HEK293 (cell line): Measurements from ENCODE around the gene HOXA4.

Experiments
- BCL11A ChIP-seq: fragments of 450-650 bp; formaldehyde crosslinking; IDR thresholded peaks from 2 replicates; pipeline ENCODE4 v1.5.1; 2016; ENCODE audit warnings: low read depth, missing biosample characterization, missing genetic modification characterization
- BCL11B ChIP-seq: fragments of 450-650 bp; formaldehyde crosslinking; IDR thresholded peaks from 2 replicates; pipeline ENCODE4 v1.5.1; 2016; ENCODE audit warnings: low read depth, missing biosample characterization, missing genetic modification characterization
- OVOL3 ChIP-seq: fragments of 450-650 bp; formaldehyde crosslinking; IDR thresholded peaks from 2 replicates; pipeline ENCODE4 v1.5.1; 2016; ENCODE audit warnings: missing biosample characterization, missing genetic modification characterization
- ZBTB20 ChIP-seq: fragments of 450-650 bp; formaldehyde crosslinking; IDR thresholded peaks from 2 replicates; pipeline ENCODE4 v1.5.1; 2016; ENCODE audit warnings: missing biosample characterization, missing genetic modification characterization
- ZBTB48 ChIP-seq: fragments of 450-650 bp; formaldehyde crosslinking; IDR thresholded peaks from 2 replicates; pipeline ENCODE4 v1.5.1; 2016; ENCODE audit warnings: missing biosample characterization, missing genetic modification characterization
- ZFHX2 ChIP-seq: fragments of 450-650 bp; formaldehyde crosslinking; conservative IDR thresholded peaks from 2 replicates; pipeline ENCODE4 v1.5.1; 2016; ENCODE audit warnings: missing biosample characterization, missing genetic modification characterization
- ZFP41 ChIP-seq: fragments of 450-650 bp; formaldehyde crosslinking; IDR thresholded peaks from 2 replicates; pipeline ENCODE4 v1.5.1; 2016; ENCODE audit warnings: missing biosample characterization, missing genetic modification characterization, borderline replicate concordance
- ZNF10 ChIP-seq: fragments of 450-650 bp; formaldehyde crosslinking; IDR thresholded peaks from 2 replicates; pipeline ENCODE4 v1.5.1; 2017; ENCODE audit warnings: missing biosample characterization, missing genetic modification characterization
- ZNF138 ChIP-seq: fragments of 450-650 bp; formaldehyde crosslinking; IDR thresholded peaks from 2 replicates; pipeline ENCODE4 v1.5.1; 2016; ENCODE audit warnings: missing biosample characterization, missing genetic modification characterization, borderline replicate concordance
- ZNF146 ChIP-seq: fragments of 450-650 bp; formaldehyde crosslinking; IDR thresholded peaks from 2 replicates; pipeline ENCODE4 v1.5.1; 2016; ENCODE audit warnings: missing biosample characterization, missing genetic modification characterization
- ZNF19 ChIP-seq: fragments of 450-650 bp; formaldehyde crosslinking; IDR thresholded peaks from 2 replicates; pipeline ENCODE4; 2016; ENCODE audit warnings: missing biosample characterization, missing genetic modification characterization, low read depth
- ZNF24 ChIP-seq: fragments of 450-650 bp; formaldehyde crosslinking; IDR thresholded peaks from 2 replicates; pipeline ENCODE4 v1.5.1; 2016; ENCODE audit warnings: missing biosample characterization, missing genetic modification characterization
- ZNF362 ChIP-seq: fragments of 450-650 bp; formaldehyde crosslinking; IDR thresholded peaks from 2 replicates; pipeline ENCODE4 v1.5.1; 2016; ENCODE audit warnings: missing biosample characterization, missing genetic modification characterization
- ZNF391 ChIP-seq: fragments of 450-650 bp; formaldehyde crosslinking; IDR thresholded peaks from 2 replicates; pipeline ENCODE4 v1.5.1; 2016; ENCODE audit warnings: low read depth, missing biosample characterization, missing genetic modification characterization, borderline replicate concordance
- ZNF416 ChIP-seq: fragments of 450-650 bp; formaldehyde crosslinking; IDR thresholded peaks from 2 replicates; pipeline ENCODE4 v1.5.1; 2016; ENCODE audit warnings: missing biosample characterization, missing genetic modification characterization
- ZNF426 ChIP-seq: fragments of 450-650 bp; formaldehyde crosslinking; IDR thresholded peaks from 2 replicates; pipeline ENCODE4 v1.5.1; 2017; ENCODE audit warnings: missing biosample characterization, missing genetic modification characterization, mild to moderate bottlenecking, inconsistent platforms, moderate library complexity
- ZNF433 ChIP-seq: fragments of 450-650 bp; formaldehyde crosslinking; IDR thresholded peaks from 2 replicates; pipeline ENCODE4 v1.5.1; 2016; ENCODE audit warnings: missing biosample characterization, missing genetic modification characterization, low read depth
- ZNF544 ChIP-seq: fragments of 450-650 bp; formaldehyde crosslinking; IDR thresholded peaks from 2 replicates; pipeline ENCODE4 v1.5.0; 2017; ENCODE audit warnings: missing biosample characterization, missing genetic modification characterization
- ZNF571 ChIP-seq: fragments of 450-650 bp; formaldehyde crosslinking; IDR thresholded peaks from 2 replicates; pipeline ENCODE4 v1.5.0; 2017; ENCODE audit warnings: missing biosample characterization, missing genetic modification characterization
- ZNF621 ChIP-seq: fragments of 450-650 bp; formaldehyde crosslinking; IDR thresholded peaks from 2 replicates; pipeline ENCODE4 v1.5.1; 2017; ENCODE audit warnings: missing biosample characterization, missing genetic modification characterization
- ZNF660 ChIP-seq: fragments of 450-650 bp; IDR thresholded peaks from 2 replicates; pipeline ENCODE4 v1.5.1; 2018; ENCODE audit warnings: missing biosample characterization, mild to moderate bottlenecking, missing genetic modification characterization
- ZNF768 ChIP-seq: fragments of 450-650 bp; formaldehyde crosslinking; IDR thresholded peaks from 2 replicates; pipeline ENCODE4 v1.5.1; 2018; ENCODE audit warnings: missing biosample characterization, mild to moderate bottlenecking, missing genetic modification characterization
- ZSCAN4 ChIP-seq: fragments of 450-650 bp; formaldehyde crosslinking; IDR thresholded peaks from 2 replicates; pipeline ENCODE4 v1.5.1; 2017; ENCODE audit warnings: missing biosample characterization, missing genetic modification characterization
- TF ChIP-seq, protein P1 (sequence below): fragments of 450-650 bp; formaldehyde crosslinking; IDR thresholded peaks from 2 replicates; pipeline ENCODE4 v1.5.1; 2017; ENCODE audit warnings: missing biosample characterization, missing genetic modification characterization
- TF ChIP-seq, protein P2 (sequence below): fragments of 450-650 bp; formaldehyde crosslinking; IDR thresholded peaks from 2 replicates; pipeline ENCODE4 v1.5.1; 2016; ENCODE audit warnings: missing biosample characterization, missing genetic modification characterization, low read depth
- TF ChIP-seq, protein P3 (sequence below): fragments of 450-650 bp; formaldehyde crosslinking; IDR thresholded peaks from 2 replicates; pipeline ENCODE4 v1.5.1; 2016; ENCODE audit warnings: missing biosample characterization, missing genetic modification characterization
- TF ChIP-seq, protein P4 (sequence below): fragments of 450-650 bp; formaldehyde crosslinking; IDR thresholded peaks from 2 replicates; pipeline ENCODE4 v1.5.1; 2016; ENCODE audit warnings: missing biosample characterization, missing genetic modification characterization
- TF ChIP-seq, protein P5 (sequence below): fragments of 450-650 bp; formaldehyde crosslinking; IDR thresholded peaks from 2 replicates; pipeline ENCODE4 v1.5.1; 2016; ENCODE audit warnings: missing biosample characterization, missing genetic modification characterization

The HOXA4 gene

GRCh38 chr7:27143950-27144780 lies 13.6 kb upstream of the HOXA4 start (continued):
- TF ChIP-seq, protein P1, sequence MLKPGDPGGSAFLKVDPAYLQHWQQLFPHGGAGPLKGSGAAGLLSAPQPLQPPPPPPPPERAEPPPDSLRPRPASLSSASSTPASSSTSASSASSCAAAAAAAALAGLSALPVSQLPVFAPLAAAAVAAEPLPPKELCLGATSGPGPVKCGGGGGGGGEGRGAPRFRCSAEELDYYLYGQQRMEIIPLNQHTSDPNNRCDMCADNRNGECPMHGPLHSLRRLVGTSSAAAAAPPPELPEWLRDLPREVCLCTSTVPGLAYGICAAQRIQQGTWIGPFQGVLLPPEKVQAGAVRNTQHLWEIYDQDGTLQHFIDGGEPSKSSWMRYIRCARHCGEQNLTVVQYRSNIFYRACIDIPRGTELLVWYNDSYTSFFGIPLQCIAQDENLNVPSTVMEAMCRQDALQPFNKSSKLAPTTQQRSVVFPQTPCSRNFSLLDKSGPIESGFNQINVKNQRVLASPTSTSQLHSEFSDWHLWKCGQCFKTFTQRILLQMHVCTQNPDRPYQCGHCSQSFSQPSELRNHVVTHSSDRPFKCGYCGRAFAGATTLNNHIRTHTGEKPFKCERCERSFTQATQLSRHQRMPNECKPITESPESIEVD (tag by site-specific recombination) = peak; percentile 93
- TF ChIP-seq ZFHX2 (tag by site-specific recombination) = 0 out of 2 replicates have a peak, but pooled peaks have one; percentile 4
- TF ChIP-seq ZNF426 (tag by site-specific recombination) = no peak
- TF ChIP-seq ZNF362 = no peak
- no peak for TF ChIP-seq ZFP41 (tag by site-specific recombination)
- TF ChIP-seq ZNF621 = no peak
- TF ChIP-seq, protein P2, sequence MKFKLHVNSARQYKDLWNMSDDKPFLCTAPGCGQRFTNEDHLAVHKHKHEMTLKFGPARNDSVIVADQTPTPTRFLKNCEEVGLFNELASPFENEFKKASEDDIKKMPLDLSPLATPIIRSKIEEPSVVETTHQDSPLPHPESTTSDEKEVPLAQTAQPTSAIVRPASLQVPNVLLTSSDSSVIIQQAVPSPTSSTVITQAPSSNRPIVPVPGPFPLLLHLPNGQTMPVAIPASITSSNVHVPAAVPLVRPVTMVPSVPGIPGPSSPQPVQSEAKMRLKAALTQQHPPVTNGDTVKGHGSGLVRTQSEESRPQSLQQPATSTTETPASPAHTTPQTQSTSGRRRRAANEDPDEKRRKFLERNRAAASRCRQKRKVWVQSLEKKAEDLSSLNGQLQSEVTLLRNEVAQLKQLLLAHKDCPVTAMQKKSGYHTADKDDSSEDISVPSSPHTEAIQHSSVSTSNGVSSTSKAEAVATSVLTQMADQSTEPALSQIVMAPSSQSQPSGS (tag by site-specific recombination) = no peak
- no peak for TF ChIP-seq ZNF416 (tag by site-specific recombination)
- TF ChIP-seq OVOL3 = no peak
- TF ChIP-seq ZBTB48 (tag by site-specific recombination) = no peak
- no peak for TF ChIP-seq ZNF10
- TF ChIP-seq ZNF19 (tag by site-specific recombination) = no peak
- TF ChIP-seq ZNF768 (tag by site-specific recombination) = no peak
- TF ChIP-seq, protein P3, sequence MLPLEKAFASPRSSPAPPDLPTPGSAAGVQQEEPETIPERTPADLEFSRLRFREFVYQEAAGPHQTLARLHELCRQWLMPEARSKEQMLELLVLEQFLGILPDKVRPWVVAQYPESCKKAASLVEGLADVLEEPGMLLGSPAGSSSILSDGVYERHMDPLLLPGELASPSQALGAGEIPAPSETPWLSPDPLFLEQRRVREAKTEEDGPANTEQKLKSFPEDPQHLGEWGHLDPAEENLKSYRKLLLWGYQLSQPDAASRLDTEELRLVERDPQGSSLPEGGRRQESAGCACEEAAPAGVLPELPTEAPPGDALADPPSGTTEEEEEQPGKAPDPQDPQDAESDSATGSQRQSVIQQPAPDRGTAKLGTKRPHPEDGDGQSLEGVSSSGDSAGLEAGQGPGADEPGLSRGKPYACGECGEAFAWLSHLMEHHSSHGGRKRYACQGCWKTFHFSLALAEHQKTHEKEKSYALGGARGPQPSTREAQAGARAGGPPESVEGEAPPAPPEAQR (tag by site-specific recombination) = no peak
- TF ChIP-seq, protein P4, sequence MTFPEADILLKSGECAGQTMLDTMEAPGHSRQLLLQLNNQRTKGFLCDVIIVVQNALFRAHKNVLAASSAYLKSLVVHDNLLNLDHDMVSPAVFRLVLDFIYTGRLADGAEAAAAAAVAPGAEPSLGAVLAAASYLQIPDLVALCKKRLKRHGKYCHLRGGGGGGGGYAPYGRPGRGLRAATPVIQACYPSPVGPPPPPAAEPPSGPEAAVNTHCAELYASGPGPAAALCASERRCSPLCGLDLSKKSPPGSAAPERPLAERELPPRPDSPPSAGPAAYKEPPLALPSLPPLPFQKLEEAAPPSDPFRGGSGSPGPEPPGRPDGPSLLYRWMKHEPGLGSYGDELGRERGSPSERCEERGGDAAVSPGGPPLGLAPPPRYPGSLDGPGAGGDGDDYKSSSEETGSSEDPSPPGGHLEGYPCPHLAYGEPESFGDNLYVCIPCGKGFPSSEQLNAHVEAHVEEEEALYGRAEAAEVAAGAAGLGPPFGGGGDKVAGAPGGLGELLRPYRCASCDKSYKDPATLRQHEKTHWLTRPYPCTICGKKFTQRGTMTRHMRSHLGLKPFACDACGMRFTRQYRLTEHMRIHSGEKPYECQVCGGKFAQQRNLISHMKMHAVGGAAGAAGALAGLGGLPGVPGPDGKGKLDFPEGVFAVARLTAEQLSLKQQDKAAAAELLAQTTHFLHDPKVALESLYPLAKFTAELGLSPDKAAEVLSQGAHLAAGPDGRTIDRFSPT (tag by site-specific recombination) = no peak
- TF ChIP-seq ZNF24 (tag by site-specific recombination) = no peak
- TF ChIP-seq BCL11A (tag by site-specific recombination) = no peak
- no peak for TF ChIP-seq ZNF544 (tag by site-specific recombination)
- TF ChIP-seq ZNF433 (tag by site-specific recombination) = no peak
- no peak for TF ChIP-seq ZSCAN4
- TF ChIP-seq ZBTB20 = no peak
- no peak for TF ChIP-seq ZNF146 (tag by site-specific recombination)
- TF ChIP-seq BCL11B = peak; percentile 82
- TF ChIP-seq ZNF138 (tag by site-specific recombination) = no peak
- TF ChIP-seq, protein P5, sequence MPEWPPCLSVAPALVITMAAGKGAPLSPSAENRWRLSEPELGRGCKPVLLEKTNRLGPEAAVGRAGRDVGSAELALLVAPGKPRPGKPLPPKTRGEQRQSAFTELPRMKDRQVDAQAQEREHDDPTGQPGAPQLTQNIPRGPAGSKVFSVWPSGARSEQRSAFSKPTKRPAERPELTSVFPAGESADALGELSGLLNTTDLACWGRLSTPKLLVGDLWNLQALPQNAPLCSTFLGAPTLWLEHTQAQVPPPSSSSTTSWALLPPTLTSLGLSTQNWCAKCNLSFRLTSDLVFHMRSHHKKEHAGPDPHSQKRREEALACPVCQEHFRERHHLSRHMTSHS (tag by site-specific recombination) = no peak
- TF ChIP-seq ZNF660 (tag by site-specific recombination) = peak; percentile 70; the same call in 1 of the 2 replicates
- TF ChIP-seq ZNF571 (tag by site-specific recombination) = no peak
- no peak for TF ChIP-seq ZNF391 (tag by site-specific recombination)
